Measurements from ENCODE around the gene INHBE.
"Not testable (repeated sequence)": the region's sequence is repeated elsewhere in the genome, so short reads cannot be mapped to it uniquely, and the experiment has no call there.

Gene INHBE

GRCh38 chr12:57500213-57500612 is 45.1 kb downstream of the INHBE start:
- Histone ChIP-seq H3K27ac (ENCODE audit: low read length) (no peak overlapping the region; the same call in 1 of the 2 replicates), H3K4me2 (ENCODE audit: insufficient read depth, low read length) (no peak overlapping the region), H3K9ac (ENCODE audit: low read depth, low read length) (no peak overlapping the region), H3K4me1 (ENCODE audit: insufficient read depth, low read length) (no peaks in the 10 kb centered on the region), H3K79me2 (ENCODE audit: insufficient read depth, low read length) (peaks cover 48% of the 10 kb centered on the region), H3K9me3 (ENCODE audit: insufficient read depth, low read length, severe bottlenecking) (no peaks in the 10 kb centered on the region), H3K27me3 (ENCODE audit: insufficient read depth, low read length, poor library complexity) (no peaks in the 10 kb centered on the region), H4K20me1 (ENCODE audit: insufficient read depth, low read length) (peaks cover 23% of the 10 kb centered on the region; the same call in 1 of the 2 replicates), H3K36me3 (ENCODE audit: insufficient read depth, low read length) (peaks cover 91% of the 10 kb centered on the region), H2AFZ (ENCODE audit: low read depth, low read length) (no peak overlapping the region), H3K4me3 (ENCODE audit: low read depth in 1 of 2, low read length in 2 of 2) (no peak overlapping the region)
- DNase-seq, result no peak
- ATAC-seq (ENCODE audit: insufficient read depth, low read depth), result no peak
- TF ChIP-seq CTCF (IDR thresholded peaks at IDR 0.05; ENCODE audit: borderline replicate concordance, extremely low read depth, low read length, poor library complexity, severe bottlenecking) (no peak), EZH2 (IDR thresholded peaks at IDR 0.05; ENCODE audit: borderline replicate concordance, low read depth, low read length, severe bottlenecking) (no peak)

- DNase-seq; H3K27me3 ChIP-seq (ENCODE audit: insufficient read depth, low read length, poor library complexity); H3K27ac ChIP-seq (ENCODE audit: low read length); H3K4me3 ChIP-seq (ENCODE audit: low read depth in 1 of 2, low read length in 2 of 2); H3K4me1 ChIP-seq (ENCODE audit: insufficient read depth, low read length); ATAC-seq (ENCODE audit: insufficient read depth, low read depth); H2AFZ ChIP-seq (ENCODE audit: low read depth, low read length); H3K9ac ChIP-seq (ENCODE audit: low read depth, low read length); H3K9me3 ChIP-seq (ENCODE audit: insufficient read depth, low read length, severe bottlenecking); H3K4me2 ChIP-seq (ENCODE audit: insufficient read depth, low read length): not testable (repeated sequence)
- peaks cover 85% of the 10 kb centered on the region for H3K36me3 ChIP-seq (ENCODE audit: insufficient read depth, low read length)
- peaks cover 17% of the 10 kb centered on the region for H4K20me1 ChIP-seq (ENCODE audit: insufficient read depth, low read length)
- peaks cover 52% of the 10 kb centered on the region for H3K79me2 ChIP-seq (ENCODE audit: insufficient read depth, low read length)
These were observed 47.3 kb downstream of the INHBE start for GRCh38 chr12:57502311-57502969.

- DNase-seq; H3K9ac ChIP-seq (ENCODE audit: low read depth, low read length); H3K4me2 ChIP-seq (ENCODE audit: insufficient read depth, low read length); H3K4me1 ChIP-seq (ENCODE audit: insufficient read depth, low read length); H3K9me3 ChIP-seq (ENCODE audit: insufficient read depth, low read length, severe bottlenecking); H3K4me3 ChIP-seq (ENCODE audit: low read depth in 1 of 2, low read length in 2 of 2); H3K27me3 ChIP-seq (ENCODE audit: insufficient read depth, low read length, poor library complexity); ATAC-seq (ENCODE audit: insufficient read depth, low read depth); H3K27ac ChIP-seq (ENCODE audit: low read length); H2AFZ ChIP-seq (ENCODE audit: low read depth, low read length): not testable (repeated sequence)
- H3K36me3 ChIP-seq (ENCODE audit: insufficient read depth, low read length), result peaks cover 82% of the 10 kb centered on the region
- peaks cover 15% of the 10 kb centered on the region for H4K20me1 ChIP-seq (ENCODE audit: insufficient read depth, low read length)
- peaks cover 37% of the 10 kb centered on the region for H3K79me2 ChIP-seq (ENCODE audit: insufficient read depth, low read length)
These were observed 51.4 kb downstream of the INHBE start for GRCh38 chr12:57506541-57506940.
